ENCODE data around the gene NT5C1A. TPM values are rescaled to one million over a fixed set of nuclear protein-coding genes. Genes with fewer than 3 reads are reported as not detected.

The NT5C1A gene
- polyA plus RNA-seq, 1 experiment: not detected

GRCh38 chr1:39652105-39652504, 19.8 kb downstream of the NT5C1A start:
- H3K9me3 ChIP-seq (ENCODE audit: control insufficient read depth, insufficient read depth, low read length): no peaks in the 10 kb centered on the region
- POLR2A ChIA-PET: no interaction called here
- H3K4me3 ChIP-seq (ENCODE audit: low read depth, low read length): no peak overlapping the region
- H3K27me3 ChIP-seq (ENCODE audit: control insufficient read depth, insufficient read depth, low read length): peaks cover 39% of the 10 kb centered on the region
- DNase-seq (ENCODE audit: low read depth, low spot score): no peak
- no peak overlapping the region for H3K27ac ChIP-seq (ENCODE audit: low read depth, low read length)
- no peak for TF ChIP-seq CTCF (IDR thresholded peaks at IDR 0.05; ENCODE audit: low read depth, low read length)
- CTCF ChIA-PET: interaction anchor here (0.7 to 10.3 kb wide), 7 partner anchors 9 to 553 kb away, joined by 3 to 320 read pairs (median 4); partner anchors contain the start of gene NT5C1A

- no peak overlapping the region for H3K27ac ChIP-seq (ENCODE audit: low read depth, low read length)
- no peak overlapping the region for H3K4me3 ChIP-seq (ENCODE audit: low read depth, low read length)
- no peak for DNase-seq (ENCODE audit: low read depth, low spot score)
- H3K9me3 ChIP-seq (ENCODE audit: control insufficient read depth, insufficient read depth, low read length): no peaks in the 10 kb centered on the region; the same call in 1 of the 2 replicates
- no peak for TF ChIP-seq CTCF (IDR thresholded peaks at IDR 0.05; ENCODE audit: low read depth, low read length)
- CTCF ChIA-PET: interaction anchor here (5.5 kb wide), 1 partner anchor 43 kb away, joined by 71 read pairs; no protein-coding TSS in a partner anchor
- POLR2A ChIA-PET: no interaction called here
- peaks cover 29% of the 10 kb centered on the region for H3K27me3 ChIP-seq (ENCODE audit: control insufficient read depth, insufficient read depth, low read length)
Measured at GRCh38 chr1:39650431-39650830, 21.5 kb downstream of the NT5C1A start.

GRCh38 chr1:39649636-39650185, 22.2 kb downstream of the NT5C1A start:
- TF ChIP-seq CTCF (IDR thresholded peaks at IDR 0.05; ENCODE audit: low read depth, low read length): no peak
- no peak overlapping the region for H3K4me3 ChIP-seq (ENCODE audit: low read depth, low read length)
- H3K27ac ChIP-seq (ENCODE audit: low read depth, low read length): no peak overlapping the region
- POLR2A ChIA-PET: no interaction called here
- peaks cover 23% of the 10 kb centered on the region for H3K27me3 ChIP-seq (ENCODE audit: control insufficient read depth, insufficient read depth, low read length)
- CTCF ChIA-PET: interaction anchor here (3.9 to 5.5 kb wide), 2 partner anchors 7 to 43 kb away, joined by 34 to 71 read pairs; no protein-coding TSS in a partner anchor
- no peak for DNase-seq (ENCODE audit: low read depth, low spot score)
- H3K9me3 ChIP-seq (ENCODE audit: control insufficient read depth, insufficient read depth, low read length): no peaks in the 10 kb centered on the region; the same call in 1 of the 2 replicates

GRCh38 chr1:39648496-39648895, 23.4 kb downstream of the NT5C1A start:
- Histone ChIP-seq H3K27ac (ENCODE audit: low read depth, low read length) (no peak overlapping the region), H3K4me3 (ENCODE audit: low read depth, low read length) (no peak overlapping the region), H3K27me3 (ENCODE audit: control insufficient read depth, insufficient read depth, low read length) (peaks cover 15% of the 10 kb centered on the region), H3K9me3 (ENCODE audit: control insufficient read depth, insufficient read depth, low read length) (no peaks in the 10 kb centered on the region; the same call in 1 of the 2 replicates)
- POLR2A ChIA-PET: no interaction called here
- DNase-seq (ENCODE audit: low read depth, low spot score): no peak
- TF ChIP-seq CTCF (IDR thresholded peaks at IDR 0.05; ENCODE audit: low read depth, low read length): no peak
- CTCF ChIA-PET: interaction anchor here (0.9 to 5.5 kb wide), 4 partner anchors 9 to 41 kb away, joined by 3 to 71 read pairs (median 18); no protein-coding TSS in a partner anchor

GRCh38 chr1:39647247-39647646, 24.7 kb downstream of the NT5C1A start:
- POLR2A ChIA-PET: no interaction called here
- Histone ChIP-seq H3K4me3 (ENCODE audit: low read depth, low read length) (no peak overlapping the region), H3K27ac (ENCODE audit: low read depth, low read length) (no peak overlapping the region), H3K9me3 (ENCODE audit: control insufficient read depth, insufficient read depth, low read length) (no peaks in the 10 kb centered on the region; the same call in 1 of the 2 replicates), H3K27me3 (ENCODE audit: control insufficient read depth, insufficient read depth, low read length) (peaks cover 15% of the 10 kb centered on the region)
- no peak for TF ChIP-seq CTCF (IDR thresholded peaks at IDR 0.05; ENCODE audit: low read depth, low read length)
- CTCF ChIA-PET: interaction anchor here (0.7 to 5.5 kb wide), 6 partner anchors 10 to 40 kb away, joined by 3 to 71 read pairs (median 6); partner anchors contain the start of gene NT5C1A
- DNase-seq (ENCODE audit: low read depth, low spot score): no peak
